Colonic mucosa (tissue), 4 donors: ENCODE results near the gene TMEM132D. TPM values are rescaled to one million over a fixed set of nuclear protein-coding genes. Genes with fewer than 3 reads are reported as not detected.

ENCODE experiments used
- DNase-seq: peaks from one replicate; pipeline ENCODE4 v3.0.0-alpha.2; 2020
- H3K27ac ChIP-seq: fragments of 200-600 bp; one replicate; pipeline ENCODE4 v1.8.0; 2021
- H3K27me3 ChIP-seq: fragments of 200-600 bp; one replicate; pipeline ENCODE4 v1.8.0; 2021
- H3K36me3 ChIP-seq: fragments of 200-600 bp; one replicate; pipeline ENCODE4 v1.8.0; 2021
- H3K4me1 ChIP-seq: fragments of 200-600 bp; one replicate; pipeline ENCODE4 v1.8.0; 2021; ENCODE audit warnings: mild to moderate bottlenecking
- H3K4me3 ChIP-seq: fragments of 200-600 bp; one replicate; pipeline ENCODE4 v1.8.0; 2021
- H3K9ac ChIP-seq, 2 donors: one replicate each; pipeline ENCODE4 v1.7.0; 2013; ENCODE audit warnings: control low read depth in 2 of 2, low read depth in 2 of 2, low read length in 2 of 2
- H3K9me3 ChIP-seq: fragments of 200-600 bp; one replicate; pipeline ENCODE4 v1.8.0; 2021
- CTCF ChIP-seq: fragments of 200-600 bp; IDR thresholded peaks from one replicate; pipeline ENCODE4 v1.8.0; 2022; ENCODE audit warnings: antibody characterized with exemption, mild to moderate bottlenecking
- intact Hi-C: fragments of 100-400 bp; cut with DNase I; formaldehyde crosslinking; loops from one replicate; pipeline ENCODE4 v1.14.1; 2022
- total RNA-seq, 2 donors: library from RNA; stranded (reverse); fragmentation: NEBNext Ultra II Directional in 1 of 2; extraction: Animal tissue kit (Norgen Biotek cat#: 25700) in 1 of 2; gene quantifications; one replicate each; pipeline ENCODE4 v1.2.1, GENCODE V29; 2021
- donor health status: healthy.
- donor health status: DM: no; HTN: no; CAD: no.
- donor health status: DM: no; HTN: no; CAD: no.

The TMEM132D gene
- total RNA-seq, 2 donors from 2014 or later: 0.17 to 0.32 TPM

- intact Hi-C loops: no loop called here
- H3K27ac ChIP-seq: no peak overlapping the region
- H3K4me1 ChIP-seq: no peaks in the 10 kb centered on the region
- no peak for DNase-seq
- no peak overlapping the region for H3K4me3 ChIP-seq
- no peak for TF ChIP-seq CTCF
- H3K36me3 ChIP-seq: no peaks in the 10 kb centered on the region
- H3K9me3 ChIP-seq: no peaks in the 10 kb centered on the region
- no peaks in the 10 kb centered on the region for H3K27me3 ChIP-seq
- H3K9ac ChIP-seq: no peak overlapping the region
Measured at GRCh38 chr12:129434790-129435189, 469.0 kb downstream of the TMEM132D start.

GRCh38 chr12:129428240-129428936, 475.4 kb downstream of the TMEM132D start:
- no peaks in the 10 kb centered on the region for H3K9me3 ChIP-seq
- intact Hi-C loops: no loop called here
- H3K27me3 ChIP-seq: no peaks in the 10 kb centered on the region
- H3K9ac ChIP-seq: no peak overlapping the region
- no peaks in the 10 kb centered on the region for H3K4me1 ChIP-seq
- no peak for DNase-seq
- TF ChIP-seq CTCF: no peak
- H3K4me3 ChIP-seq: no peak overlapping the region
- H3K27ac ChIP-seq: no peak overlapping the region
- H3K36me3 ChIP-seq: no peaks in the 10 kb centered on the region

- intact Hi-C loops: no loop called here
- H3K36me3 ChIP-seq: no peaks in the 10 kb centered on the region
- TF ChIP-seq CTCF: no peak
Measured at GRCh38 chr12:129423041-129423580, 480.7 kb downstream of the TMEM132D start.

GRCh38 chr12:129413295-129413694, 490.5 kb downstream of the TMEM132D start:
- no peaks in the 10 kb centered on the region for H3K9me3 ChIP-seq
- no peak overlapping the region for H3K4me3 ChIP-seq
- no peak overlapping the region for H3K27ac ChIP-seq
- no peaks in the 10 kb centered on the region for H3K4me1 ChIP-seq
- no peaks in the 10 kb centered on the region for H3K36me3 ChIP-seq
- no peak for DNase-seq
- H3K27me3 ChIP-seq: no peaks in the 10 kb centered on the region
- H3K9ac ChIP-seq: no peak overlapping the region
- TF ChIP-seq CTCF: no peak
- intact Hi-C loops: no loop called here

More at GRCh38 chr12:129423041-129423580, 480.7 kb downstream of the TMEM132D start:
- DNase-seq: no peak
- no peak overlapping the region for H3K27ac ChIP-seq
- no peaks in the 10 kb centered on the region for H3K9me3 ChIP-seq
- no peak overlapping the region for H3K4me3 ChIP-seq
- no peaks in the 10 kb centered on the region for H3K27me3 ChIP-seq
- H3K9ac ChIP-seq: no peak overlapping the region
- H3K4me1 ChIP-seq: no peaks in the 10 kb centered on the region

- Histone ChIP-seq H3K9ac (no peak overlapping the region), H3K4me1 (no peaks in the 10 kb centered on the region), H3K36me3 (no peaks in the 10 kb centered on the region), H3K27ac (no peak overlapping the region), H3K27me3 (no peaks in the 10 kb centered on the region), H3K9me3 (no peaks in the 10 kb centered on the region), H3K4me3 (no peak overlapping the region)
- DNase-seq: no peak
- intact Hi-C loops: no loop called here
- TF ChIP-seq CTCF: no peak
Measured at GRCh38 chr12:129409281-129409680, 494.5 kb downstream of the TMEM132D start.
